D721Med (cell line): ENCODE data around the gene TNFSF13.

Source experiments
- DNase-seq: peaks from one replicate; pipeline ENCODE4 v3.0.0; 2011; ENCODE audit warnings: low spot score; ENCODE audit not compliant: insufficient read length
- FAIRE-seq: peaks from 2 replicates; lab custom pipeline; 2011; peaks lifted over from hg19 to GRCh38; lab: Jason Lieb, UNC
- CTCF ChIP-seq: IDR thresholded peaks from 2 replicates; pipeline ENCODE4 v1.5.1; 2012; ENCODE audit warnings: mild to moderate bottlenecking, control low read depth; ENCODE audit not compliant: insufficient read depth; ENCODE audit errors: missing control alignments

The TNFSF13 gene

GRCh38 chr17:7610641-7611040, 52.1 kb downstream of the TNFSF13 start:
- no peak for TF ChIP-seq CTCF
- FAIRE-seq (no peak), DNase-seq (no peak)
